ENCODE results near the gene MAP2K3.
"Not testable (repeated sequence)": the region's sequence is repeated elsewhere in the genome, so short reads cannot be mapped to it uniquely, and the experiment has no call there.

MAP2K3 gene

GRCh38 chr17:21303441-21304065, 19.0 kb downstream of the MAP2K3 start:
- TF ChIP-seq TSHZ2 (CRISPR knock-in tag; IDR thresholded peaks at IDR 0.05): no peak
- TF ChIP-seq ZFP3 (CRISPR knock-in tag; IDR thresholded peaks at IDR 0.05): no peak
- TF ChIP-seq, protein P1, sequence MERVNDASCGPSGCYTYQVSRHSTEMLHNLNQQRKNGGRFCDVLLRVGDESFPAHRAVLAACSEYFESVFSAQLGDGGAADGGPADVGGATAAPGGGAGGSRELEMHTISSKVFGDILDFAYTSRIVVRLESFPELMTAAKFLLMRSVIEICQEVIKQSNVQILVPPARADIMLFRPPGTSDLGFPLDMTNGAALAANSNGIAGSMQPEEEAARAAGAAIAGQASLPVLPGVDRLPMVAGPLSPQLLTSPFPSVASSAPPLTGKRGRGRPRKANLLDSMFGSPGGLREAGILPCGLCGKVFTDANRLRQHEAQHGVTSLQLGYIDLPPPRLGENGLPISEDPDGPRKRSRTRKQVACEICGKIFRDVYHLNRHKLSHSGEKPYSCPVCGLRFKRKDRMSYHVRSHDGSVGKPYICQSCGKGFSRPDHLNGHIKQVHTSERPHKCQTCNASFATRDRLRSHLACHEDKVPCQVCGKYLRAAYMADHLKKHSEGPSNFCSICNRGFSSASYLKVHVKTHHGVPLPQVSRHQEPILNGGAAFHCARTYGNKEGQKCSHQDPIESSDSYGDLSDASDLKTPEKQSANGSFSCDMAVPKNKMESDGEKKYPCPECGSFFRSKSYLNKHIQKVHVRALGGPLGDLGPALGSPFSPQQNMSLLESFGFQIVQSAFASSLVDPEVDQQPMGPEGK (CRISPR knock-in tag; IDR thresholded peaks at IDR 0.05; ENCODE audit: borderline replicate concordance): no peak
- no peak for TF ChIP-seq TOX (CRISPR knock-in tag; IDR thresholded peaks at IDR 0.05; ENCODE audit: borderline replicate concordance)
- no peak for TF ChIP-seq ESRRG (CRISPR knock-in tag; IDR thresholded peaks at IDR 0.05)
- no peak for TF ChIP-seq ZNF565 (CRISPR knock-in tag; conservative IDR thresholded peaks at IDR 0.05; ENCODE audit: low read depth)
- no peak for TF ChIP-seq BACH2 (CRISPR knock-in tag; IDR thresholded peaks at IDR 0.05; ENCODE audit: borderline replicate concordance)

DNA sequence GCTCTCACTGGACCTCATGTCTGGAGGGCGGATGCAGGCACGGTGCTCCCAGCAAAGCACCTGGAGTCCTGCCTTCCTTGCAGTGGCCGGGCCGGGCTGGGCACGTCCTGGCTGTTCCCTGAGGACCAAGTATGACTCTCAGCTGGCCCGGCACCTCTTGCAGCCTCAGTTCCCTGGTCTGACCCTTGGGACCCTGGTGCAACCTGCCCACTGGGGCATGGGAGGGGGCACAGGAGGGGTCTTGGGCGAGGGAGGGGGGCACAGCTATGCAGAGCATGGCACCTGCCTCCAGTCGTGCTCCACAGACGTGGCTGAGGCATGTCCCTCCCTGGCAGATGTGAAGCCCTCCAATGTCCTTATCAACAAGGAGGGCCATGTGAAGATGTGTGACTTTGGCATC, 19.6 kb downstream of the MAP2K3 start:
- TF ChIP-seq SNAI2 (CRISPR knock-in tag; IDR thresholded peaks at IDR 0.05) (no peak), ZC3H10 (CRISPR knock-in tag; IDR thresholded peaks at IDR 0.05) (no peak), ZNF565 (CRISPR knock-in tag; conservative IDR thresholded peaks at IDR 0.05; ENCODE audit: low read depth) (no peak), TOX (CRISPR knock-in tag; IDR thresholded peaks at IDR 0.05; ENCODE audit: borderline replicate concordance) (no peak), TCF4 (CRISPR knock-in tag; IDR thresholded peaks at IDR 0.05; ENCODE audit: borderline replicate concordance) (no peak)
- no peak for ATAC-seq

More at GRCh38 chr17:21303441-21304065, 19.0 kb downstream of the MAP2K3 start:
- ATAC-seq: no peak

DNA sequence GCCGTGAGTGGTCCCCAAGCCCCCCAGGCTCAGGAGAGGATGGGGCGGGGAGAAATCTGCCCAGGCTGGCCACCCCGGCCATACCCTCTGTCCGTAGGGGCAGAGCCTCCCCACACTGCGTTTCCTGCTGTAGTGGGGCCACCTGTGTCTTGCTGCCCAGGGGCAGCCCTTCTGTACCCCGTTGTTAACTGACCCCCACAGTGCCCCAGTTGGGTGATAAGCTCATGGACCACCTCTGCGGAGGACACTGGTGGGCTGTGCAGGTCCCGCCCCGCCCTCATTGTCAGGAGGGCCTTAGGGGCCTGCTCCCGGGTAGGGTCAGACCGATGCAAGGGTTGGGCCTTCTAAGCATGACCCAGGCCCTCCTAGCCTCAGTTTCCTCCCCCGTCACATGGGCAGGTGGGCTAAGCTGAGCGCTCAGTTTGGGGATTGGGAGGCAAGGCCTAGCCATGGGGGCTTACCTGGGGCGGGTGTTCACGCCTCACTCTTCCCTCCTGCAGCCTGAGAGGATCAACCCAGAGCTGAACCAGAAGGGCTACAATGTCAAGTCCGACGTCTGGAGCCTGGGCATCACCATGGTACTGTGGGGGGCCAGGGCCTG, 20.1 kb downstream of the MAP2K3 start:
- not testable (repeated sequence) for ATAC-seq

- ATAC-seq: not testable (repeated sequence)
Observed at GRCh38 chr17:21305431-21306180, 21.1 kb downstream of the MAP2K3 start.

DNA sequence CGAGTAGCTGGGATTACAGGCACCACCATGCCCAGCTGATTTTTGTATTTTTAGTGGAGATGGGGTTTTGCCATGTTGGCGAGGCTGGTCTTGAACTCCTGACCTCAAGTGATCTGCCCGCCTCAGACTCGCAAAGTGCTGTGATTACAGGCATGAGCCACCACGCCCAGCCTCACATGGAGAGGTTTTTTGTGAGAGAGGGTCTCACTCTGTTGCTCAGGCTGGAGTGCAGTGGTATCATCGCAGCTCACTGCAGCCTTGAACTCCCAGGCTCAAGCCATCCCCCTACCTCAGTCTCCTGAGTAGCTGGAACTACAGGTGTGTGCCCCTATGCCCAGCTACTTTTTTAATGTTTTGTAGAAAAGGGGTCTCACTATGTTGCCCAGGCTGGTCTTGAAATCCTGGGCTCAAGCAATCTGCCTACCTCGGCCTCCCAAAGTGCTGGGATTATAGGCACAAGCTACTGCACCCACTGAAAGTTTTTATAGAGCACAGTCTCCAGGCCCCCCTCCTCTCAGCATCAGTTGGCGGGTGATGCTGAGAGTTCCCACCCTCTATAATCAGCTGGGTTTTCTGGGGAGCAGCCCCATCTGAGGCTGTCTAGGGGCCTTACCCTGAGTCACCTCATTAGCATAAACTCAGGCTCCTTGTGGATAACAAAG, 22.2 kb downstream of the MAP2K3 start:
- ATAC-seq: not testable (repeated sequence)

DNA sequence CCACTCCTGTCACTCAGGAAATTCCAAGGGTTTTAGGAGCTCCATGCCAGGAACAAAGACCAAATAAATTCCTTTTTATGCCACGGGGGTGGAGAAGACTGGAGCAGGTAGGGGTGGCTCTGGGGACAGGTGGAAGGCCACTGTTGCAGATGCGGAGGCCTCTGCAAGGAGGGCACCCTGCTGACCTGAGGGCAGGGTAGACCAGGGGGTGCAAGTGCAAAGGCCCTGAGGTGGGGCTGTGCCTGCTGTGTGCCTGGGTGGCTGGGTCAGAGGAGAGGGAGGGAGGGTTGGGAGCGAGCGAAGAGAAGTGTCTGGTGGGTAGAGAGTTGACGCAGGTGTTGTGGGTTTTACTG, 22.7 kb downstream of the MAP2K3 start:
- not testable (repeated sequence) for ATAC-seq

DNA sequence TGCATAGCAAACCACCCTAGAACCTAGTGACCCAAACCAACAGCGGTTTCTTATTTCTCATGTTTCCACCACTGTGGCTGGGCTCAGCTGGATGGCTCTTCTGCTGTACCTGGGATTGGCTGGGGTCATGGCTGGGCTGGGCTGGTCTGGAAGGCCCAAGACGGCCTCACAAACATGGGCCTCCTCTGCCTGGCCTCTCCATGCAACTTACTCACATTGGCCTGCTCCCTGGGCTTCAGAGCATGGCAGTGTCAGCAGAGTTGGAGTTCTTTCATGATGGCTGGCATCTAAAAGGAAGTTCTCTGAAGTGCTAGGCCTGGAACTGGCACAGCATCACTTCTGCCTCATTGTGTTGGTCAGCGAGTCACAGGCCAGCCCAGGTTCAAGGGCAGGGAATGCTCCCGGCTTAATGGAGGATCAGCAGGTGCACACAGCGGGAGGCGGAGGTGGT, 24.4 kb downstream of the MAP2K3 start:
- ATAC-seq: not testable (repeated sequence)

- ATAC-seq: not testable (repeated sequence)
Observed at GRCh38 chr17:21310061-21310765, 25.7 kb downstream of the MAP2K3 start.

- ATAC-seq: not testable (repeated sequence)
Observed at GRCh38 chr17:21310766-21311602, 26.5 kb downstream of the MAP2K3 start.
